Transverse colon (tissue), 4 donors: ENCODE results near the gene PIK3C2A.

ENCODE experiments used
- CTCF ChIP-seq, 5 experiments: fragments of 200-600 bp in 3 of 5; fragments of 450-650 bp in 2 of 5; sonication (generic) in 3 of 5; IDR thresholded peaks; 1 replicate in 2 of 5; 2 replicates in 3 of 5; pipeline ENCODE4 v1.5.1; 2016 to 2017; ENCODE audit warnings: antibody characterized with exemption in 5 of 5, inconsistent platforms in 3 of 5, mild to moderate bottlenecking in 2 of 5, moderate library complexity in 1 of 5
- EP300 ChIP-seq: sonication (generic); formaldehyde crosslinking; IDR thresholded peaks from one replicate; pipeline ENCODE4 v1.6.1; 2017; ENCODE audit warnings: antibody characterized with exemption, low read depth
- POLR2A ChIP-seq: fragments of 450-650 bp; IDR thresholded peaks from one replicate; pipeline ENCODE4 v1.6.1; 2016; ENCODE audit warnings: antibody characterized with exemption, mild to moderate bottlenecking, moderate library complexity
- POLR2AphosphoS5 ChIP-seq, 3 donors: sonication (generic); formaldehyde crosslinking; IDR thresholded peaks; one replicate each; pipeline ENCODE4 v1.6.1; 2016; ENCODE audit warnings: antibody characterized with exemption in 3 of 3

- TF ChIP-seq CTCF (IDR thresholded peaks at IDR 0.05) (no peak), EP300 (no peak), POLR2AphosphoS5 (IDR thresholded peaks at IDR 0.05) (no peak), POLR2A (no peak)
Observed at GRCh38 chr11:17224727-17225126, 16.9 kb upstream of the PIK3C2A start.
